AG04450 (cell line): ENCODE results near the gene TRAIP. TPM values are rescaled to one million over a fixed set of nuclear protein-coding genes. Genes with fewer than 3 reads are reported as not detected.

Source experiments
- CTCF ChIA-PET: fragments of 300-600, 350-600 bp; formaldehyde crosslinking; extraction: SDS; loops from one replicate; lab custom pipeline; 2022; ENCODE audit warnings: antibody characterized with exemption, inconsistent platforms; lab: Charles Lee
- POLR2A ChIA-PET: fragments of 350-600 bp; formaldehyde crosslinking; extraction: SDS; loops from one replicate; lab custom pipeline; 2021; ENCODE audit warnings: antibody characterized with exemption, inconsistent platforms; lab: Yijun Ruan, JAX
- DNase-seq: peaks from one replicate; pipeline ENCODE4 v3.0.0-alpha.2; 2011; ENCODE audit warnings: low read depth, low spot score
- H3K27ac ChIP-seq: one replicate; pipeline ENCODE4 v1.5.1; 2012; ENCODE audit warnings: low read depth, low read length, control low read depth
- H3K27me3 ChIP-seq: one replicate; pipeline ENCODE4 v1.6.0; 2012; ENCODE audit warnings: low read length; ENCODE audit not compliant: control insufficient read depth, insufficient read depth
- H3K4me3 ChIP-seq: 2 replicates; pipeline ENCODE4 v1.5.1; 2011; ENCODE audit warnings: mild to moderate bottlenecking, low read depth, low read length, control low read depth
- H3K9me3 ChIP-seq: 2 replicates; pipeline ENCODE4 v1.5.1; 2012; ENCODE audit warnings: low read length; ENCODE audit not compliant: control insufficient read depth, insufficient read depth
- CTCF ChIP-seq: IDR thresholded peaks from 2 replicates; pipeline ENCODE4 v1.5.1; 2011; ENCODE audit warnings: low read depth, low read length, control low read depth, inconsistent platforms
- polyA plus RNA-seq: library from polyadenylated mRNA; depleted of rRNA; stranded (reverse); fragments of >200 nt; gene quantifications from 2 replicates; pipeline ENCODE4 v1.2.3, GENCODE V29; 2011

The TRAIP gene
- polyA plus RNA-seq, 1 experiment = 1.7 TPM

- ChIA-PET CTCF (no interaction called here), POLR2A (no interaction called here)
- H3K27ac ChIP-seq = no peak overlapping the region
- TF ChIP-seq CTCF = no peak
- no peaks in the 10 kb centered on the region for H3K9me3 ChIP-seq
- no peak overlapping the region for H3K4me3 ChIP-seq
- peaks cover 21% of the 10 kb centered on the region for H3K27me3 ChIP-seq
- no peak for DNase-seq
Observed at GRCh38 chr3:49859576-49860305, 3.4 kb upstream of the TRAIP start.

- Histone ChIP-seq H3K27ac (peak overlapping the region; percentile 2), H3K4me3 (peak overlapping the region; percentile 83), H3K27me3 (peaks cover 3% of the 10 kb centered on the region), H3K9me3 (no peaks in the 10 kb centered on the region)
- ChIA-PET POLR2A (no interaction called here), CTCF (interaction anchor here (2.2 kb wide), 1 partner anchor 16 kb away, joined by 12 read pairs; no protein-coding TSS in a partner anchor)
- DNase-seq = no peak
- TF ChIP-seq CTCF = no peak
Observed at GRCh38 chr3:49855662-49856061, 702 bp downstream of the TRAIP start.

- no peak for TF ChIP-seq CTCF
- Histone ChIP-seq H3K4me3 (no peak overlapping the region), H3K27me3 (no peaks in the 10 kb centered on the region), H3K27ac (no peak overlapping the region), H3K9me3 (no peaks in the 10 kb centered on the region)
- ChIA-PET CTCF (interaction anchor here (0.5 to 0.6 kb wide), 2 partner anchors 9 to 102 kb away, joined by 3 to 7 read pairs; no protein-coding TSS in a partner anchor), POLR2A (no interaction called here)
- no peak for DNase-seq
Observed at GRCh38 chr3:49845694-49846093, 10.7 kb downstream of the TRAIP start.

GRCh38 chr3:49844464-49845183 lies 11.7 kb downstream of the TRAIP start:
- ChIA-PET POLR2A (no interaction called here), CTCF (no interaction called here)
- Histone ChIP-seq H3K4me3 (no peak overlapping the region), H3K9me3 (no peaks in the 10 kb centered on the region), H3K27ac (no peak overlapping the region), H3K27me3 (no peaks in the 10 kb centered on the region)
- TF ChIP-seq CTCF = no peak
- no peak for DNase-seq
